Muscle layer of duodenum (tissue), 2 donors: ENCODE data around the gene KRT15.

ENCODE experiments used
- H3K27ac ChIP-seq: one replicate; pipeline ENCODE4 v1.7.0; 2013; ENCODE audit warnings: mild to moderate bottlenecking, low read length
- H3K27me3 ChIP-seq: one replicate; pipeline ENCODE4 v1.7.0; 2013; ENCODE audit warnings: low read depth, mild to moderate bottlenecking, control low read depth, low read length
- H3K36me3 ChIP-seq, 2 donors: one replicate each; pipeline ENCODE4 v1.7.0; 2013; ENCODE audit warnings: low read length in 2 of 2, control low read depth in 1 of 2, mild to moderate bottlenecking in 1 of 2; ENCODE audit not compliant: insufficient read depth in 2 of 2, control insufficient read depth in 1 of 2
- H3K4me1 ChIP-seq, 2 donors: one replicate each; pipeline ENCODE4 v1.7.0; 2013; ENCODE audit warnings: low read length in 2 of 2, mild to moderate bottlenecking in 2 of 2, control low read depth in 1 of 2, moderate library complexity in 1 of 2; ENCODE audit not compliant: insufficient read depth in 2 of 2, control insufficient read depth in 1 of 2
- H3K4me3 ChIP-seq, 2 donors: one replicate each; pipeline ENCODE4 v1.7.0; 2013; ENCODE audit warnings: low read length in 2 of 2, low read depth in 1 of 2, mild to moderate bottlenecking in 1 of 2
- H3K9me3 ChIP-seq, 2 donors: one replicate each; pipeline ENCODE4 v1.7.0; 2013; ENCODE audit warnings: low read length in 2 of 2, control low read depth in 1 of 2, mild to moderate bottlenecking in 1 of 2; ENCODE audit not compliant: control insufficient read depth in 1 of 2
- donor health status: healthy.

The KRT15 gene

GRCh38 chr17:41468346-41468745, 50.3 kb downstream of the KRT15 start:
- no peaks in the 10 kb centered on the region for H3K9me3 ChIP-seq
- no peaks in the 10 kb centered on the region for H3K27me3 ChIP-seq
- peaks cover 7 to 8% of the 10 kb centered on the region in 2 donors for H3K4me1 ChIP-seq
- H3K4me3 ChIP-seq: no peak overlapping the region
- H3K27ac ChIP-seq: no peak overlapping the region
- no peaks in the 10 kb centered on the region for H3K36me3 ChIP-seq

GRCh38 chr17:41467561-41467960, 51.1 kb downstream of the KRT15 start:
- Histone ChIP-seq H3K4me1 (peaks cover 7 to 8% of the 10 kb centered on the region in 2 donors), H3K4me3 (no peak overlapping the region), H3K9me3 (no peaks in the 10 kb centered on the region), H3K27ac (no peak overlapping the region), H3K27me3 (no peaks in the 10 kb centered on the region), H3K36me3 (no peaks in the 10 kb centered on the region)

DNA sequence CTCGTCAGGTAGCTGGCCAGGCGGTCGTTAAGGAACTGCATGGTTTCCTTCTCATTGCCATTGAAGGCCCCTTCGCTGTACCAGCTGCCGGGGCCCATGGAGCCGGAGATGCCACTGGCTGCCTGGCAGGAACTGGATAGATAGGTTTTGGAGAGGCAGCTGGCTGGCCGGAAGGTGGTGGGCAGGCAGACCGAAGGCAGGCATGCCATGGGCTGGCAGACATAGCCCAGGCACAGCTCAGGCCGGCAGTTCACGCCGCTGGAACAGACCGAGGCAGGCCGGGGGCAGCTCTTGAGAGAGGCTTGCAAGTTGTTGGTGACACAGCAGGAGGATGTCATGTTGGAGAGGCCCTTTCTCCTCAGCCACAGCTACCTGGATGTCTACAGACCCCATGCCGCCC, 51.7 kb downstream of the KRT15 start, which contains the start of gene KRT32:
Gene KRT32 (minus strand): TSS at position 399 of the 400 bp plus-strand sequence. CDS start 61 bp downstream, at position 338.
- no peaks in the 10 kb centered on the region for H3K27me3 ChIP-seq
- H3K4me3 ChIP-seq: no peak within 1 kb of the TSS
- no peak within 1 kb of the TSS for H3K27ac ChIP-seq
- peaks cover 7 to 8% of the 10 kb centered on the region in 2 donors for H3K4me1 ChIP-seq
- H3K36me3 ChIP-seq: no peaks in the 10 kb centered on the region
- no peaks in the 10 kb centered on the region for H3K9me3 ChIP-seq

- no peak overlapping the region for H3K4me3 ChIP-seq
- H3K9me3 ChIP-seq: no peaks in the 10 kb centered on the region
- no peaks in the 10 kb centered on the region for H3K27me3 ChIP-seq
- H3K4me1 ChIP-seq: peaks cover 7 to 8% of the 10 kb centered on the region in 2 donors
- no peaks in the 10 kb centered on the region for H3K36me3 ChIP-seq
- H3K27ac ChIP-seq: no peak overlapping the region
These were observed 54.0 kb downstream of the KRT15 start for GRCh38 chr17:41464682-41465081.

DNA sequence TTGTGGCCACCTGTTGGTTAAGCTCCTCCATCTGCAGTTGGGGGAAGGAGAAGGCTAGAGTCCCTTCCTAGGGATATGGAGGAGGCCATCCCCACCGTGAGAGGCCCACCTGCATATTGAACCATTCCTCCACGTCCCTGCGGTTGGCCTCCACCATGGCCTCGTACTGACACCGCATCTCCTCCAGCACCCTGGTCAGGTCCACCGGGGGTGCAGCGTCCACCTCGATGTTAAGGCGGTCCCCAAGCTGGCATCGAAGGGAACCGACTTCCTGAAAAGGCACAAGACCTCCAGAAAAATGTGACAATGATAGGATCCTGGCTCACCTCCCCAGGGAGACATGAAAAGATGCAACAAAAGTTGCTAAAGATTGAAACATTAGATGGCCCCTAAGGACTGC, 54.5 kb downstream of the KRT15 start:
- Histone ChIP-seq H3K27ac (no peak overlapping the region), H3K36me3 (no peaks in the 10 kb centered on the region), H3K4me1 (peaks cover 7 to 8% of the 10 kb centered on the region in 2 donors), H3K27me3 (no peaks in the 10 kb centered on the region), H3K9me3 (no peaks in the 10 kb centered on the region), H3K4me3 (no peak overlapping the region)

GRCh38 chr17:41463746-41464145, 54.9 kb downstream of the KRT15 start:
- no peaks in the 10 kb centered on the region for H3K27me3 ChIP-seq
- H3K9me3 ChIP-seq: no peaks in the 10 kb centered on the region
- no peaks in the 10 kb centered on the region for H3K36me3 ChIP-seq
- no peak overlapping the region for H3K27ac ChIP-seq
- H3K4me1 ChIP-seq: peaks cover 7 to 8% of the 10 kb centered on the region in 2 donors
- no peak overlapping the region for H3K4me3 ChIP-seq
